Stomach (tissue), 4 donors: ENCODE data around the gene NOXO1.

Experiments
- CTCF ChIP-seq, 7 experiments: fragments of 450-650 bp in 4 of 7; fragments of 200-600 bp in 3 of 7; sonication (generic) in 3 of 7; IDR thresholded peaks; one replicate each; pipeline ENCODE4 v1.5.1; 2016 to 2019; ENCODE audit warnings: antibody characterized with exemption in 7 of 7, control low read depth in 2 of 7, mild to moderate bottlenecking in 1 of 7
- EP300 ChIP-seq: sonication (generic); formaldehyde crosslinking; IDR thresholded peaks from one replicate; pipeline ENCODE4 v1.6.1; 2017; ENCODE audit warnings: antibody characterized with exemption
- POLR2A ChIP-seq, 4 donors: fragments of 450-650 bp; IDR thresholded peaks; one replicate each; pipeline ENCODE4 v1.6.1; 2016; ENCODE audit warnings: antibody characterized with exemption in 4 of 4, control low read depth in 2 of 4, mild to moderate bottlenecking in 1 of 4, moderate library complexity in 1 of 4
- POLR2AphosphoS5 ChIP-seq, 3 donors: sonication (generic); formaldehyde crosslinking; IDR thresholded peaks; one replicate each; pipeline ENCODE4 v1.6.1; 2016; ENCODE audit warnings: antibody characterized with exemption in 3 of 3

GRCh38 chr16:1932050-1933028 is 48.9 kb downstream of the NOXO1 start:
- TF ChIP-seq POLR2A (IDR thresholded peaks at IDR 0.05): no peak
- TF ChIP-seq CTCF (IDR thresholded peaks at IDR 0.05): peak in 3 of 7 experiments; percentile 14 to 30 (median 29)
- peak in 1 of 3 donors; percentile 13 for TF ChIP-seq POLR2AphosphoS5 (IDR thresholded peaks at IDR 0.05)
- no peak for TF ChIP-seq EP300
